GM12878 (cell line): Measurements from ENCODE around the gene SH2B2. TPM values are rescaled to one million over a fixed set of nuclear protein-coding genes. Genes with fewer than 3 reads are reported as not detected.

ENCODE experiments used
- ATF2 ChIP-seq: IDR thresholded peaks from 2 replicates; pipeline ENCODE4 v1.6.1; 2012; ENCODE audit warnings: low read length, inconsistent platforms
- CEBPB ChIP-seq, 2 experiments: fragments of 150-350 bp in 1 of 2; IDR thresholded peaks; 2 replicates each; pipeline ENCODE4 v1.6.1; 2012 to 2014; ENCODE audit warnings: low read depth in 2 of 2, low read length in 2 of 2, borderline replicate concordance in 1 of 2, inconsistent platforms in 1 of 2
- CHD2 ChIP-seq: IDR thresholded peaks from 2 replicates; pipeline ENCODE4 v1.6.1; 2011; ENCODE audit warnings: low read depth, low read length, improper control_type of control experiment, borderline replicate concordance
- DPF2 ChIP-seq: fragments of 450-650 bp; IDR thresholded peaks from 2 replicates; pipeline ENCODE4 v1.6.1; 2017; ENCODE audit warnings: mild to moderate bottlenecking
- EZH2 ChIP-seq: IDR thresholded peaks from 2 replicates; pipeline ENCODE4 v1.6.1; 2012; ENCODE audit warnings: low read depth, mild to moderate bottlenecking, control low read depth, inconsistent platforms, low read length, borderline replicate concordance; ENCODE audit not compliant: control insufficient read depth
- MEF2B ChIP-seq: fragments of 450-650 bp; IDR thresholded peaks from 2 replicates; pipeline ENCODE4 v1.6.1; 2018; ENCODE audit warnings: mild to moderate bottlenecking, moderate library complexity; ENCODE audit not compliant: partially characterized antibody, poor library complexity, severe bottlenecking
- NFIC ChIP-seq: IDR thresholded peaks from 2 replicates; pipeline ENCODE4 v1.6.1; 2012; ENCODE audit warnings: low read depth, mild to moderate bottlenecking, inconsistent platforms, low read length, moderate library complexity
- RB1 ChIP-seq: fragments of 450-650 bp; formaldehyde crosslinking; IDR thresholded peaks from 2 replicates; pipeline ENCODE4 v1.6.1; 2017; ENCODE audit warnings: mild to moderate bottlenecking, borderline replicate concordance
- RBBP5 ChIP-seq: fragments of 200-600 bp; sonication (generic); conservative IDR thresholded peaks from 2 replicates; pipeline ENCODE4 v1.6.1; 2016
- RELA ChIP-seq: fragments of 450-650 bp; IDR thresholded peaks from 2 replicates; pipeline ENCODE4 v1.8.0; 2014; ENCODE audit warnings: borderline replicate concordance; ENCODE audit not compliant: partially characterized antibody
- SIN3A ChIP-seq: IDR thresholded peaks from 2 replicates; pipeline ENCODE4 v1.6.1; 2012; ENCODE audit warnings: low read depth, low read length, improper control_type of control experiment
- SMARCA5 ChIP-seq: fragments of 450-650 bp; IDR thresholded peaks from 2 replicates; pipeline ENCODE4 v1.6.1; 2017; ENCODE audit warnings: mild to moderate bottlenecking
- SRF ChIP-seq, 2 experiments: IDR thresholded peaks; 2 replicates each; pipeline ENCODE4 v1.6.1; 2011; ENCODE audit warnings: low read depth in 2 of 2, low read length in 2 of 2, mild to moderate bottlenecking in 1 of 2, moderate library complexity in 1 of 2
- STAT1 ChIP-seq: fragments of 450-650 bp; conservative IDR thresholded peaks from 2 replicates; pipeline ENCODE4 v1.6.1; 2014; ENCODE audit warnings: antibody characterized with exemption, mild to moderate bottlenecking
- TCF3 ChIP-seq: IDR thresholded peaks from 2 replicates; pipeline ENCODE4 v1.6.1; 2012; ENCODE audit warnings: low read depth, mild to moderate bottlenecking, low read length, borderline replicate concordance; ENCODE audit not compliant: insufficient read depth
- ZBED1 ChIP-seq: IDR thresholded peaks from 2 replicates; pipeline ENCODE4 v1.6.1; 2016; ENCODE audit warnings: borderline replicate concordance
- ZNF217 ChIP-seq: fragments of 450-650 bp; IDR thresholded peaks from 2 replicates; pipeline ENCODE4 v1.6.1; 2017; ENCODE audit warnings: antibody characterized with exemption, mild to moderate bottlenecking
- ZSCAN29 ChIP-seq: fragments of 450-650 bp; IDR thresholded peaks from 2 replicates; pipeline ENCODE4 v1.6.1; 2017; ENCODE audit warnings: mild to moderate bottlenecking, moderate library complexity
- polyA plus RNA-seq, 11 experiments: library from polyadenylated mRNA; depleted of rRNA in 4 of 11; unstranded in 6 of 11; stranded (reverse) in 5 of 11; fragments of >200 nt; fragmentation: Nextera tagmentation in 4 of 11; fragmentation: Illumina TruSeq in 1 of 11; extraction: Ambion mirVana in 4 of 11; extraction: Trizol in 1 of 11; gene quantifications; 1 replicate in 1 of 11; 2 replicates in 10 of 11; pipeline versions ENCODE4 v1.2.1 to v1.2.3, GENCODE V29; 2011 to 2016; ENCODE audit warnings: inconsistent platforms in 2 of 11, missing spikeins in 2 of 11, low read depth in 1 of 11
- total RNA-seq, 4 experiments: library from RNA; depleted of rRNA in 3 of 4; stranded (reverse); fragments of >200 nt in 3 of 4; fragmentation: Illumina TruSeq in 1 of 4; extraction: Trizol in 1 of 4; gene quantifications; 2 replicates each; pipeline versions ENCODE4 v1.2.1 to v1.2.3, GENCODE V29; 2013 to 2021
- TF ChIP-seq, protein P1 (sequence below): fragments of 450-650 bp; IDR thresholded peaks from 2 replicates; pipeline ENCODE4 v1.6.1; 2016; ENCODE audit warnings: mild to moderate bottlenecking
- TF ChIP-seq, protein P2 (sequence below): fragments of 450-650 bp; formaldehyde crosslinking; IDR thresholded peaks from 2 replicates; pipeline ENCODE4 v1.4.0; 2020; ENCODE audit warnings: mild to moderate bottlenecking, moderate library complexity
- TF ChIP-seq, protein P3 (sequence below): fragments of 450-650 bp; IDR thresholded peaks from 2 replicates; pipeline ENCODE4 v1.6.1; 2017; ENCODE audit warnings: mild to moderate bottlenecking, low read depth, inconsistent platforms; ENCODE audit not compliant: poor library complexity, severe bottlenecking

Gene SH2B2
- total and polyA plus RNA-seq, 10 of the 15 experiments (the other 5 are each of a cell fraction or from before 2014, with no cell fraction given) = 0.13 to 55.1 (median 7.4) TPM; not detected in 1

DNA sequence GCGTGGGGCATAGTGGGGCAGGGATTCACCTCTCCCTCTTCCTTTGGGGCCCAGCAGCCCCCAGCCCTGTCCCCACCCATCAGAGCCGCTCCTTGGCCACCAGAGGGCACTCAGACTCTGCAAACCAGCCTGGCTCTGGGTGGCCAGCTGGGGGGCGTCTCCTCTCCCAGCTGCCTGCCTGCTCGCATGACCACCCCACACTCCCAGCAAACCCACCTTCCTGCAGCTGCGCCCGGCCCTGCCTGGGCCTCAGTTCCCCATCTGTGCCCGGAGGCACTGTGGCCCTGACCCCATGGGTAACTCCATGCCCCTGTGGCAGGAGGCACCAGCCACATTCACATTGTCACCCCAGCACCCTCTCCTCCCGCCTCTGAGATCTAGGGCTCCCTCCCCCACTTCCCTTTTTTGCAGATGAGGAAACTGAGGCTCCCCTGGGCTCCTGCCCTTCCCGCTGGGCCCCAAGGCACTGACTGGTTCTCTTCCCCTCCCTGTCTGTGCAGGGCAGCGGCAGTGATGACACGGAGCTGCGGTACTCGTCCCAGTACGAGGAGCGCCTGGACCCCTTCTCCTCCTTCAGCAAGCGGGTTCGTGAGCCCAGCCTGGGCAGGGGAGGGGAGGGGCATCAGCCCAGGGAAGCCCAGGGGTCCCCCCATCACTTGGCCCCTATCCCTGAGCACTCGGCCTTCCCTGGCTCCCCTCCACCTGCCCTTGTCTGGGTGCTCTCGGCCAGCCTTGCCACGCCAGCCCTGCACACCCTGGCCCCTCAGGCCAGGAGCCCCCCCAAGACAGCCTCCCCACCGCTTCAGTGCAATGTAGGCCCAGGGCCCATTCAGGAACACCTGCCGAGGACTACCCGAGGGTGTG is 6.9 kb upstream of the SH2B2 start (continued):
- TF ChIP-seq, protein P1, sequence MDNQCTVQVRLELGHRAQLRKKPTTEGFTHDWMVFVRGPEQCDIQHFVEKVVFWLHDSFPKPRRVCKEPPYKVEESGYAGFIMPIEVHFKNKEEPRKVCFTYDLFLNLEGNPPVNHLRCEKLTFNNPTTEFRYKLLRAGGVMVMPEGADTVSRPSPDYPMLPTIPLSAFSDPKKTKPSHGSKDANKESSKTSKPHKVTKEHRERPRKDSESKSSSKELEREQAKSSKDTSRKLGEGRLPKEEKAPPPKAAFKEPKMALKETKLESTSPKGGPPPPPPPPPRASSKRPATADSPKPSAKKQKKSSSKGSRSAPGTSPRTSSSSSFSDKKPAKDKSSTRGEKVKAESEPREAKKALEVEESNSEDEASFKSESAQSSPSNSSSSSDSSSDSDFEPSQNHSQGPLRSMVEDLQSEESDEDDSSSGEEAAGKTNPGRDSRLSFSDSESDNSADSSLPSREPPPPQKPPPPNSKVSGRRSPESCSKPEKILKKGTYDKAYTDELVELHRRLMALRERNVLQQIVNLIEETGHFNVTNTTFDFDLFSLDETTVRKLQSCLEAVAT = no peak
- peak; percentile 29; the same call in 1 of the 2 replicates for TF ChIP-seq RB1
- TF ChIP-seq DPF2 = no peak
- TF ChIP-seq RBBP5 = no peak
- TF ChIP-seq MEF2B = no peak
- TF ChIP-seq EZH2 = no peak
- peak; percentile 92; the same call in 1 of the 2 replicates for TF ChIP-seq STAT1
- no peak for TF ChIP-seq ATF2
- TF ChIP-seq TCF3 = peak; percentile 90
- TF ChIP-seq ZBED1 = no peak
- no peak for TF ChIP-seq NFIC
- TF ChIP-seq, protein P2, sequence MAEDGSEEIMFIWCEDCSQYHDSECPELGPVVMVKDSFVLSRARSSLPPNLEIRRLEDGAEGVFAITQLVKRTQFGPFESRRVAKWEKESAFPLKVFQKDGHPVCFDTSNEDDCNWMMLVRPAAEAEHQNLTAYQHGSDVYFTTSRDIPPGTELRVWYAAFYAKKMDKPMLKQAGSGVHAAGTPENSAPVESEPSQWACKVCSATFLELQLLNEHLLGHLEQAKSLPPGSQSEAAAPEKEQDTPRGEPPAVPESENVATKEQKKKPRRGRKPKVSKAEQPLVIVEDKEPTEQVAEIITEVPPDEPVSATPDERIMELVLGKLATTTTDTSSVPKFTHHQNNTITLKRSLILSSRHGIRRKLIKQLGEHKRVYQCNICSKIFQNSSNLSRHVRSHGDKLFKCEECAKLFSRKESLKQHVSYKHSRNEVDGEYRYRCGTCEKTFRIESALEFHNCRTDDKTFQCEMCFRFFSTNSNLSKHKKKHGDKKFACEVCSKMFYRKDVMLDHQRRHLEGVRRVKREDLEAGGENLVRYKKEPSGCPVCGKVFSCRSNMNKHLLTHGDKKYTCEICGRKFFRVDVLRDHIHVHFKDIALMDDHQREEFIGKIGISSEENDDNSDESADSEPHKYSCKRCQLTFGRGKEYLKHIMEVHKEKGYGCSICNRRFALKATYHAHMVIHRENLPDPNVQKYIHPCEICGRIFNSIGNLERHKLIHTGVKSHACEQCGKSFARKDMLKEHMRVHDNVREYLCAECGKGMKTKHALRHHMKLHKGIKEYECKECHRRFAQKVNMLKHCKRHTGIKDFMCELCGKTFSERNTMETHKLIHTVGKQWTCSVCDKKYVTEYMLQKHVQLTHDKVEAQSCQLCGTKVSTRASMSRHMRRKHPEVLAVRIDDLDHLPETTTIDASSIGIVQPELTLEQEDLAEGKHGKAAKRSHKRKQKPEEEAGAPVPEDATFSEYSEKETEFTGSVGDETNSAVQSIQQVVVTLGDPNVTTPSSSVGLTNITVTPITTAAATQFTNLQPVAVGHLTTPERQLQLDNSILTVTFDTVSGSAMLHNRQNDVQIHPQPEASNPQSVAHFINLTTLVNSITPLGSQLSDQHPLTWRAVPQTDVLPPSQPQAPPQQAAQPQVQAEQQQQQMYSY (CRISPR knock-in tag) = no peak
- no peak for TF ChIP-seq CEBPB (IDR thresholded peaks at IDR 0.05; ENCODE audit: borderline replicate concordance in 1 of 2, low read depth in 2 of 2, low read length in 2 of 2)
- no peak for TF ChIP-seq ZNF217
- no peak for TF ChIP-seq ZSCAN29
- TF ChIP-seq SRF (IDR thresholded peaks at IDR 0.05; ENCODE audit: low read depth in 2 of 2, low read length in 2 of 2) = no peak
- 0 out of 2 replicates have a peak, but pooled peaks have one; percentile 18 for TF ChIP-seq SIN3A
- TF ChIP-seq, protein P3, sequence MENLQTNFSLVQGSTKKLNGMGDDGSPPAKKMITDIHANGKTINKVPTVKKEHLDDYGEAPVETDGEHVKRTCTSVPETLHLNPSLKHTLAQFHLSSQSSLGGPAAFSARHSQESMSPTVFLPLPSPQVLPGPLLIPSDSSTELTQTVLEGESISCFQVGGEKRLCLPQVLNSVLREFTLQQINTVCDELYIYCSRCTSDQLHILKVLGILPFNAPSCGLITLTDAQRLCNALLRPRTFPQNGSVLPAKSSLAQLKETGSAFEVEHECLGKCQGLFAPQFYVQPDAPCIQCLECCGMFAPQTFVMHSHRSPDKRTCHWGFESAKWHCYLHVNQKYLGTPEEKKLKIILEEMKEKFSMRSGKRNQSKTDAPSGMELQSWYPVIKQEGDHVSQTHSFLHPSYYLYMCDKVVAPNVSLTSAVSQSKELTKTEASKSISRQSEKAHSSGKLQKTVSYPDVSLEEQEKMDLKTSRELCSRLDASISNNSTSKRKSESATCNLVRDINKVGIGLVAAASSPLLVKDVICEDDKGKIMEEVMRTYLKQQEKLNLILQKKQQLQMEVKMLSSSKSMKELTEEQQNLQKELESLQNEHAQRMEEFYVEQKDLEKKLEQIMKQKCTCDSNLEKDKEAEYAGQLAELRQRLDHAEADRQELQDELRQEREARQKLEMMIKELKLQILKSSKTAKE = no peak
- peak; percentile 46 for TF ChIP-seq RELA
- TF ChIP-seq CHD2 = no peak
- TF ChIP-seq SMARCA5 = 0 out of 2 replicates have a peak, but pooled peaks have one; percentile 38
